ENCODE data around the gene POLDIP2.

POLDIP2 gene

DNA sequence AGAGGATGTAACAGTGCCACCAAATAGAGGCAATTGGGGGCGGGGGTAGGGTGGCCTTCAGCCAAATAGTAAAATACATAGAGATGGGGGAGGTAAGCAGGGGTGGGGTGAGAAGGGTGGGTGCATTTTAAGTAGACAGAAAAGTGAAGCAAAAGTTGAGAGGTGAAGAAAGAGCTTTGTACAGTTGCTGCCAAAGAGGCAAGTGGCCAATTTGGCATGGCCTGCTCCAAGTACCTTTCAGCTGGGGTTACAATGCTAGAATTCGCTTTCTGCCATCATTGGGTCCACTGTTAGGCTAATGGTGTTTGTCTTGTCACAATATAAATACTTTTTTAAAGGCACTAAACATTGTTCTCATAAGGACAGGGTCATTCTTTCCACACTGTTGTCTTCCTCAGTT, 43.5 kb downstream of the POLDIP2 start:
- no peak for DNase-seq
- no peak overlapping the region for H3K27ac Mint-ChIP-seq
- H3K9me3 Mint-ChIP-seq = no peaks in the 10 kb centered on the region
- H3K27me3 Mint-ChIP-seq = no peaks in the 10 kb centered on the region
- no peaks in the 10 kb centered on the region for H3K36me3 Mint-ChIP-seq (ENCODE audit: low read depth)
- no peak overlapping the region for H3K4me3 Mint-ChIP-seq
- peaks cover 11% of the 10 kb centered on the region for H3K4me1 Mint-ChIP-seq (ENCODE audit: low read depth)

DNA sequence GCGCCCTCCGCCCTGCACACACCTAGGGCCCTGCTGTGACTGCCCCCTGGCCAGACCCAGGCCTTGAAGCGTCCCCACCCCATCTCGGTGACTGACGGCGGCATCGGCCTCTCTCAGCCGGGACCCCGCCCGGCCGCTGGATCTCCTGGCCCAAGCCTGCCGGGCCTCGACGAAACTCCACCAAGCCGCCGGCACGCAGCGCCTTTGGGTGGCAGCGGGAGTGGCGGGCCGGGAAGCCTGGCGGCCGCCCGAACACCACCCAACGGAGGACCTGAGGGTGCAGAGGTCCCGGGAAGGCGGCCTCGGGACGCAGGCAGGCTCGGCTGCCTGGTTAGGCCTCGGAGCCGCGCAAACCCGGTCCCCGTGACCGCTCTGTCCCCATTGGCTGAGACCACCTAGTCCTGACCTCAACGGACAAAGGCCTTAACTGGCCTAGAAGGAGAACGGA, 50.3 kb downstream of the POLDIP2 start:
- no peak overlapping the region for H3K4me3 Mint-ChIP-seq
- no peaks in the 10 kb centered on the region for H3K4me1 Mint-ChIP-seq (ENCODE audit: low read depth)
- peaks cover 33% of the 10 kb centered on the region for H3K27me3 Mint-ChIP-seq
- no peaks in the 10 kb centered on the region for H3K36me3 Mint-ChIP-seq (ENCODE audit: low read depth)
- no peaks in the 10 kb centered on the region for H3K9me3 Mint-ChIP-seq
- no peak overlapping the region for H3K27ac Mint-ChIP-seq
- DNase-seq = no peak

DNA sequence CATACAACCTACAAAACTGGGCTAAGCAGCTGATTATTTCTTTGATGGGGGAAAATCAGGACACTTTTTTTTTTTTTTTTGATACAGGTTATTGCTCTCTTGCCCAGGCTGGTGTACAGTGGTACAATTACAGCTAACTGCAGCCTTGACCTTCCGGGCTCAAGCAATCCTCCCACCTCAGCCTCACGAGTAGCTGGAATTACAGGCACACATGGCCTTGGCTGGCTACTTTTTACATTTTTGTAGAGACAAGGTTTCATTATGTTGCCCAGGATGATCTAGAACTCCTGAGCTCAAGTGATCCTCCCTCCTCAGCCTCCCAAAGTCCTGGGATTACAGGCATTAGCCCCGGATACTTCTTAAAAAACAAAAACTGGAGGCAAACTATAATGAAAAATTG, 58.9 kb downstream of the POLDIP2 start:
- no peak for DNase-seq
- H3K4me3 Mint-ChIP-seq = no peak overlapping the region
- no peak overlapping the region for H3K27ac Mint-ChIP-seq
- peaks cover 6% of the 10 kb centered on the region for H3K27me3 Mint-ChIP-seq
- H3K9me3 Mint-ChIP-seq = no peaks in the 10 kb centered on the region
- peaks cover 21% of the 10 kb centered on the region for H3K4me1 Mint-ChIP-seq (ENCODE audit: low read depth)
- H3K36me3 Mint-ChIP-seq (ENCODE audit: low read depth) = no peaks in the 10 kb centered on the region
